Measurements from ENCODE around the gene HSD17B2. TPM values are rescaled to one million over a fixed set of nuclear protein-coding genes. Genes with fewer than 3 reads are reported as not detected.

The HSD17B2 gene
- total RNA-seq, 1 donor from 2014 or later, result not detected

DNA sequence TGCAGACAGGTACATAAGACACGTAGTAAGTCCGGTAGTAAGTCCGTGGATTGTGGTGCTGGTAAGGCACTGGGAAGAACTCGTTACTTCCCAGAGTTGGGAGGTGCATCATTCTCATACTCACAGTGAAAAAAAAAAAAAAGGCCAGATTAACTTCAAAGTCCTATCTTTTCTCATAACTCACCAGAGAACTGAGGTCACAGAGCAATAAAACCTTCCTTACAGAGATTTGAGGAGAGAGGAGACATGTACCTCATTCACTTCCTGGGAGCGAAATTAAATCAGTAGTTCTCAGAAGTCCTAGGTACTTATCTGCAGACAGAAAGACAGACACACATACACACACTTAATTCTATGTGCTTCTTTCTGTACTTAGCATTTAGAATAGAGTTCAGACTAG is 112.5 kb downstream of the HSD17B2 start:
- intact Hi-C loops (cut with DNase I), result no loop called here
- no peak for ATAC-seq
- DNase-seq (ENCODE audit: low spot score), result no peak

Other genes with a start within 250 kb of the HSD17B2 start
- gene SDR42E1, start 23.8 kb upstream of the HSD17B2 start, total RNA-seq, result 0.67 TPM
- 18.4 TPM for gene MPHOSPH6, start 135.0 kb downstream of the HSD17B2 start, total RNA-seq

Data from sciatic nerve (tissue), 2 donors.